GM18907 (cell line): ENCODE data around the gene PHB1.
"Not testable (repeated sequence)": the region's sequence is repeated elsewhere in the genome, so short reads cannot be mapped to it uniquely, and the experiment has no call there.

Source experiments
- ATAC-seq: cut with Tn5 transposase; IDR thresholded peaks from one replicate; pipeline ENCODE4 v1.9.1; 2021; ENCODE audit warnings: mild to moderate bottlenecking, moderate library complexity; ENCODE audit not compliant: unreplicated experiment

PHB1 gene

DNA sequence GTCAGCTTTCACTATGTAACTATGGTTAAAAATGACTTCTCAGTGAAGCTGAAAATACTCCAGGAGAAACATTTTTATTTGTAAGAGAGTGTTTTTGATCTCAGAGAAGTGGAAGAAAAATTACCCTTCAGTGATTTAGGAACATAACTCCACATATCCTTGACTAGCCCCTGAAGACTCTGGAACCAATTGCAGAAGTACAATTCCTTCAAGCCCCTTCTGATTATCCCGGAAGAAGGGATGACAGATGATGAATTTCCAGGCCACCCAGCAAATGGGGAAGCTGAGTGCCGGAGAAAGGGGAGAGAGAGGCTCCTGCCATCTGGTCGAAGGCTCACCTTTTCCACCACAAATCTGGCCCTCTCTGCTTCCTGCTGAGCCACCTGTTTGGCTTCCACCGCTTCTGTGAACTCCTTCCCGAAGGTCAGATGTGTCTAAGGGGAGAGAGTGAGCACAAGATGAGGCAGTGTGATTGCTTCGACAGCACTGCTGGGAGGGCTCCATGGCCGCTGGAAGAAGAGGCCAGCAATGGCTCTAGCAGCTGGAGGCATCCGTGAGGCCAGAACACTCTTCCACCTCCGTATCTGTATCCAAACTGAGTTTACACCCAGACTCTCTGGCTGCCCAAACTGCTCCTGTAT is 8.1 kb downstream of the PHB1 start:
- ATAC-seq = no peak

DNA sequence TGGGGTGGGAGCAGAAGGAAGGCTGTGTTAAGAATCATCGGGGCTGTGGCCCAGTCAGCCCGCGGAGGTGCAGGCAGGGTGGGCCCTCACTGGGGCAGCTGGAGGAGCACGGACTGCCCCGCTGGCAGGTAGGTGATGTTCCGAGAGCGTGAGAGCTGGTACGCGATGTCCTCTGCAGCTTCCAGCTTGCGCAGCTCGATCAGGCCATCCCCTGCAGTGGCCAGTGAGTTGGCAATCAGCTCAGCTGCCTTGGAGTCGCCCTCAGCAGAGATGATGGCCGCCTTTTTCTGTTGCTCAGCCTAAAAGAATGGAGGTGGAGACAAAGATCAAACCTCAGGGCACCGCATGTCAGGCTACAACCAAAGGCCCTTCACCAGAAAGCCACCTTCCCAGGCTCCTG is 9.8 kb downstream of the PHB1 start:
- ATAC-seq = no peak

DNA sequence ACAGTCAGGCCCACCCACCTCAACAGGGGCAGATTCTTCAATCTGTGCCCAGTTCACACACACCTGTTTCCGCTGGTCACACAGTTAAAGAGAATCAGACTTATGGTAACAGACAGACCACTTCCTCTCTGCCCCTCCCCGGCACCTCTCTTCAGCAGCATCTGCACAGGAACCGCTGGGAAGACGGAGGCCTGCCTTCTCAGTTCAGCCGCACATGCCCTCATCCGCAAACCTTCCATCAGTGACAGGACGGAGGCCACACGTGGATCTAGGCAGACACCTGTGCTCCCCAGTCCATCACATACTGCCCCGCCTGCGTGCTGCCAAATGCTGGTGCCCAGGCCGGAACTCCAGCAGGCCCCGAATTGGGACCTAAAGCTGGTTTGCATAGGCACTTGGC is 10.3 kb downstream of the PHB1 start:
- peak; percentile 56 for ATAC-seq

DNA sequence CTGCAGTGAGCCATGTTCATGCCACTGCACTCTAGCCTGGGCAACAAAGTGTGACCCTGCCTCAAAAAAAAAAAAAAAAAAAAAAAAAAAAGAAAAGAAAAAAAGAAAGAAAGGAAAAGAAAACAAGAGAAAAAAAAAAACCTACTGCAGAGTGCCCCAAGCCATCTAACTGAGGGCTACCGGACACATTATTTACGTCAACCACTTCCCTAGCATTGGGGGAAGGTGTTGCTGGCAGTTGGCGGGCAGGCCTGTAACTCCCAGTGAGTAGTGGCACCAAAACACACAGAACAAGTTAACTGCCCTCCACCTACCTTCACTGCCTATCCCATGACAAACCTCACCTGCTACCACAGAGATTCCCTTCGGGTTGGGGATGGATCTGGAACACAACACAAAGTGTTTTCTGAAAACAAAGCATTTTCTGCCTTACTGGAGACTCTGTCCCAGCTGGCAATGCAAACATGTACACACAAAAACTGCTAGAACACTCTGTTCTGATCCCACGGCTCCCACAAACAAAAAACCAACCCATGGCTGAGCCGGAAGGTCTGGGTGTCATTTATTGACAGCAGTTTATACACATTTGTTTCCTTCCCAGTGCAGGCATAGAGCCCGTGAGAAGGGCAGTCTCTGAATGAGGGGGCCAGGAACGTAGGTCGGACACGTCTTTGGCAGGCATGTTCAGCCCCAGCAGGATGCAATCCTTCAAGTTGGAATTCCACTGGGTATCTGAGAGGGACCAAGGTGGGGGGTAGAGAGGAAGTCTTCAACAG is 11.0 kb downstream of the PHB1 start:
- no peak for ATAC-seq

DNA sequence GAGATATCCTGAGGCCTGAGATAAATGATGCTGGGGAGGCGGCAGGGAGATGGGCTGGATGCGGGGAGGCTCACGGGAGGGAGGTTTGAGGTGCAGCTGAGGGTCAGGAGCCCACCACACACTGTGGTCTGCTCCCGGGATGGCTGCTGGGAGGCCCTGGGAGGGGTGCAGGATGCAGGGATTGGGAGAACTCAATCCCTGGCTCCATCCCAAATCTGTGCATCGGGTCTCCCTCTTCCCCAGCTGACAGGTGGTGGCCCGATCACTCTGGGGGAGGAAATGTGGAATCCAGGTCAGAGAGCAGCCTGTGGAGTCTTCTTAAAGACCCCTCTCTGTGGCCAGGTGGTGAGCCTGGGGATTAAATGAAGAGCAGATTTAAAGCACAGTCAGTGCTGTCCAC is 12.0 kb downstream of the PHB1 start:
- ATAC-seq = no peak

DNA sequence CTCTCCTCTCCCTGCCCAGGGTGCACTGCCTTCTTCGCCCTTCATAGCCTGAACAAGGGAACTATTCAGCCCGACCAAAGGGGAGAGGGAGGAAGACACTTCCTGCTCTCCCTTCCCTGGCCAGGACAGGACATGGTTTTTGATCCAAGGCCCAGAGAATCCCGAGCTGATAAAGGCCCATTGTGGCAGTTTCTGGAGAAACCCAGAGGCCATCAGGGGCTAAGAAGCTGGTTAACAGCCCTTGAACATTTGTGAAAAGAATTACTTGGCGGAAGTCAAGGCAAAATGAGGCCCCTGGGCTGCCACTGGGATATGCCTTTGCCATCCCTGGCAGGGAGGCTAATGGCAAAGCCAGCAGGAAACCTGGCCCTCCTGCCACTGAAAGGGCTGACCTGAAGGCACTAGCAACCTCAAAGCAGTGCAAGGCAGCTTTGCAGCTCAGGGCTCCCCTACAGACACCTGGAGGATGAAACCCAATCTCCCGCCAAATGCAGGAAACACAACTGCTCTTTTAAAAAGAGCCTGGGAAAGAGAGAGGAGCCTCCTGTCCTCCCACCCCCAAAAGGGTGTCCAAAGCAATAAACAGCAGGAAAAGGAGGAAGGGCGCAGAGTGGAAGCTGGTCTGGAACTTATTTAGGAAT is 12.6 kb downstream of the PHB1 start:
- no peak for ATAC-seq

DNA sequence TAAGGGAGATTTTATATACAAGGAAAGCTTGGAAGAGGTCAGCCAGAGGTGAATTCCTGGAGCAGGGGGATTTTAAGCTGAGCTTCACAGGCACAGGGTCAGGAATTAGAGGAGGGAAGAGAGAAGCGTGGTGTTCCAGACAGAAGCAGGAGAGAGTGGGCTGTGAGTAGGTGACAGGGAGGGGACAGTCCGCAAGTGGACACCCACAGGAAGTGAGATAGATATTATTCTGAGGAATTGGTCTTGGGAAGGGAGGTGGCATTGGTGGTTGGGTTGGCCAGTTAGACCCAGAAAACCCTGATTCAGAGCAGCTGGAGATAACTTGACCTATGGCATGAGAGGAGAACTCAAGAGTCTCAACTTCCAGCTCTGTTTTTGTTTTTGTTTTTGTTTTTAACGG is 14.7 kb downstream of the PHB1 start:
- no peak for ATAC-seq

DNA sequence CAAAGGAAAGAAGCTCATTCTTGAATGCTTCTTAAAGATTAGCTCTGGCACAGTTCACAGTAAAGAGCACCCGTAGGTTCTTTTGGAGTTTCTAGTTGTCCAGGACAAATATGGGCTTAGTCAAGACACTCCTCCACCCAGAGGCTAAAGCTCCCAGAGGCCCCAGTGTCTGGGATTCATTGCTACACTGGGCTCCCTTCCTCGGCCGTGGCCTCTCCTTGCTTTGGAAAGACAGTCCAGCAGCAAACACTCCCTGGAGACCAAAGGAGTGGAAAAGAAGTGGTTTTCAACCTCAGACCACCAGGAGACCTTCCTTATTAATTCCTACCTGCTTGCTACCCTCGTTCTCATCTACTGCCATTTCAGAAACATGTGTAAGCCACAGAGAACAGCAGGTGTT is 17.1 kb downstream of the PHB1 start:
- ATAC-seq = no peak

DNA sequence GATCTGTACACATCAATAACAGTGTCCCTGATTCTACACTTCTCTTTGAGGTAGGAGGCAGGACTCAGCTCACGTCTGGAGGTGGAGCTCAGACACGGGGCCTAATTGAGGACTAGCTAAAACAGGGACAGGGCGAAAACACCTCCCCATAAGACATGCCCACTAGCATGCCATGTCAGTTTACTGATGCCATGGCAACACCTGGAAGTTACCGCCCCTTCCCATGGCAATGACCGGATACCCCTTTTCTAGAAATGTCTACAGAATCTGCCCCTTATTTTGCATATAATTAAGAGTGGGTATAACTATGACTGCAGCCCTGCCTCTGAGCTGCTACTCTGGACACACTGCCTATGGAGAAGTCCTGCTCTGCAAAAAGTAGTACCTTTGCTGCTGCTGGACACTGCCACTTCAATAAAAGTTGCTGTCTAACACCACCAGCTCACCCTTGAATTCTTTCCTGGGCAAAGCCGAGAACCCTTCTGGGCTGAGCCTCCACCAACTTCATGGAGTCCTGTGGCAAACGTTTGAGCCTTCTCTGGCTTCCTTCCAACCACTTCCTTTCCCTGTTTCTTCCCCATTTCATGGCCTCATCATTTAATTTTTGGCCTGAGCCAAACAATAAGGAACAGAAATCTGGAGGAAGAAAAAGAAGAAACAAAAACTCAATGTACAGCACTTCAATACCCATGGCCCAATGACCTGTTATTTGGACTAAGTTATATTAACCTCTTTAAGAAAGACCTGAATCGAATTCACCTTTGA is 21.0 kb downstream of the PHB1 start:
- no peak for ATAC-seq

DNA sequence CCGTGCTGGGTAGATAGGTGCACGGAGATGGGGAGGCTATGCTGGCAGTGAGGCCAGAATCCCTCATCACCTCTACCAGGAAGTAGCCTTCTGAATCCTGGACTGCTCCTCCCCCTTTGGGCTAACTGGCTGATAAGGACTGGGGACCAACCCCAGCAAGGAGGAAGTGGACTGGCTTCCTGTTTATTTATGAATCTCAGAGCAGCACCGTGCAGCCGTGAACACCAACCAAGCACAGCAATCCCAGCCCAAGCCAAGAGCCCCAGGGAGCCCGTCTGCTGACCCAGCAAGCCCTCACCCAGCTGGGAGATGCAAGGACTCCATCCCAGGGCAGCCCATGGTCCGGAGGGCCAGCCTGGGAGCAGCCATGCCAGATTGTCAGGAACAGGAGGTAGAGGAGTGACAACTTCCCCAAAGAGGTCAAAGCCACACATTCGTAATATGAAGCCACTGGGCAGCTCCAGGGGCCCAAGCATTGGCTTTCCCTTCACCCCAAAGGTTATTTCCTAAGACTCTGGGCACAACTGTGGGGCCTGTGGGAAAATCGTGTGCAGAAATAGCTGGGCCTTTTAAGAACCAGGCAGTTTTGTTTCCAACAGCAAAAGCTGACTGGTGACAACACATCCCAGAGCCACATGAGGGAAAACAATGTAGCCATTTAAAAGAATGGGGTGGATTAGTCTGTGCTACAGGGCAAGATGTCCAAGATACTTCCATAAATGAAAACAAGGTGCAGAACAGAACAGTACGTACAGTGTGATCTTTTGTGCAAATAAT is 23.9 kb downstream of the PHB1 start:
- no peak for ATAC-seq

DNA sequence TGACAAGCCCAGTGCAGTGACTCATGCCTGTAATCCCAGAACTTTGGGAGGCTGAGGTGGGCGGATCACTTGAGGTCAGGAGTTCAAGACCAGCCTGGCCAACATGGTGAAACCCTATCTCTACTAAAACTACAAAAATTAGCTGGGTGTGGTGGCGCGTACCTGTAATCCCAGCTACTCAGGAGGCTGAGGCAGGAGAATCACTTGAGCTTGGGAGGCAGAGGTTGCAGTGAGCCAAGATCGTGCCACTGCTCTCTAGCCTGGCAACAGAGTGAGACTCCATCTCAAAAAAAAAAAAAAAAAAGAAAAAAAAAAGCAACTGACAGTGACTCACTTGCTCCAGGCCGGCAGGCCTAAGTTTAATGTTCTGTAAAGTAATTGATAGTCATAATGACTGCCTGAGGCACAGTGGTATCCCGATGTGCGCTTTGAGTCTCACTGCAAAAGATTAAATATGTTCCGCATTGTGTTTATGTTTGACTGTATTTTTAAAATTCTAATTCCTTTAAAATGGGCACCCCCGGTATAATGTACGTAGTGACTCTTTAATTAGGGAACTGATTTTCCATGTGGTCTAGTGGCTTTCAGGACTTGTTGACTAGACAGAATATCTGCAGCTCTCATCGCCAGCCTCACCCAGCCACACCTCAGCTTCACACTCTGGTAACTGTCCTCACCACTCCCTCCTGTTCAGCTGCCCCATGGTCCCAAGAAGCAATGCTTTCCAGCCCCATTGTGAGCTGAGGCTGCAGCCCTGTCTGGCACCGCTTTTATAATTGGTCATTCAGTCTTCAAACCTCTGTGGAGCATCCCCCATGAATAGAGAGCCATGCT is 25.0 kb downstream of the PHB1 start:
- not testable (repeated sequence) for ATAC-seq

DNA sequence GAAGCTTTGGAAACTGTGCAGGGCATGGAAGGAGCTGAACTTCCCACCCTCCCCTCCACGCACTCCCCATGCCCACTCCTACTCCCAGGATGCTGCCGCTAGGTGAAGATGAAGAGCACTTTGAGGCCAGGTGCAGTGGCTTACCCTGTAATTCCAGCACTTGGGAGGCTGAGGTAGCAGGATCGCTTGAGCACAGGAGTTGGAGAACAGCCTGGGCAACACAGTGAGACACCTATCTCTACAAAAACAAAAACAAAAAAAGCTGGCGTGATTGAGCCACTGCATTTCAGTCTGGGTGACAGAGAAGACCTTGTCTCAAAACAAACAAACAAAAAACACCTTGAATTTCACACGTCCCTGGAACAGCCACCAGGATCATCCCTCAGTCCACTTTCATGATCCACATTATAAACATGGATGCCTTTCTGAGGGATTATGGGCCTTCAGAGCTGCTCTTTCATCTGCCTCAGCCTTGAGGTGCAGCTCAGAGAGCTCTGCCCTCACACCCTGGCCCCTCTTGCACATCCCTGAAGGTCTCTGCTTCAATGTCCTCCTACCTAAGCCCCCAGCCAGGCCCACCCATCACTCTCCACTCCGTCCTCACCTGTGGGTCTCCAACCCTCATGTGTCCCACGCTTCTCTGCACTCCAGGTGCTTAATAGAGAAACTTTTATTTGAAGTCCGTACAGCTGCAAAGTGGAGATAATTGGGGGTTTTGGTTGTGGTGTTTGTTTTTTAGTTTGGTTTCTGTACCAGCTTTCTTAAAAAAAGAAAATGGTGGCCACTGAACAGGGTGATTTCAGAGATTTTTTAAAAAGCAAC is 25.8 kb downstream of the PHB1 start:
- no peak for ATAC-seq

DNA sequence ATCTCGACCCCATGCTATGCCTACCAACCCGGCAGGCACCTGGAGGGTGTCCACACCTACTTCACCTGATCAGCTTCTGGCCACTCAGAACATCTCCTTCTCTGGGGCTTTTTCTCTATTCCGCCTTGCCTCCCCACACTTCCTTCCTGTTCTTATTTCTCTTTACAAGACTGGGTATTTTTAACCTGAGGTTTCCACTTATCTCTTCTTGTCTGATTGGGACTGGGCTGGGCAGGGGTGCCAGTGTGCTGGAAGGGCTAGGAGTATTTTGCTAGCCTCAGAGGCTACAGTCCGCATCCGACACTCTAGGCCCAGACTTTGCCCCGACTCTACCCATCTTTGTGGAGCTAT is 26.4 kb downstream of the PHB1 start:
- ATAC-seq = peak; percentile 42

DNA sequence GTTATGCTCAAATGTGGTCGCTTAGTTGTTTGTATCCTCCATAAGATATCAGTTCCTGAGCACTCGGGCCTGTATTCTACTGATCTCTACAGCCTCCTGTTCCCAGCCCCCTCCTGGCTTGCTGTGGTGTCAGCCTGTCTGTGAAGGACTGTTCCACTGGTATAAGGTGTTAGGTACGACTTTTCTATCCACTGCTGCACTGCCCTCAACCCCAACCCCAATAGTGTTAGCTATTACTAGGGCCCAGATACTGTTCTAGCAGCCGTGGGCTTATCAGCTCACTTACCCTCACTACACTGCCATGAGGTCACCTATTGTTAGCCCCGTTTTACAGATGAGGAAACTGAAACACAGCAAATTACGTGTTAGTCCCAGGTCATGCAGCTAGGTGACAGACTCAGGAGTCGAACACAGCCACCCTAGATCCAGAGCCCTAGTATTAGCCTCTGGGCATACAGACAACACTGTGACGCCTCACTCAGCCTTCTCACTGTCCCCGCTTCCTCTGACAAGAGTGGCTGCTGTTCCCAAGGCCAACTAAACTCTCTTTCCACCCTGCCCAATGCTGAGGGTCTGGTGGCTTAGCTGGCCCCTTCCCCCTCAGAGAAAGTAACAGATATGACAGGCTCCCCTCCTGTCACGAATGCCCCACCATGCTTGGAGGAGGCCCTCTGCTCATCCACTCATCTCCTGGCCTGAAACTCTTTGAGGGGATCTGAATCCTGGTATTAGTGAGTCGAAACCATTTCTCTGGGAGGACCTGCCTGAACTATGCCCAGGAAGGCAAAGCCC is 27.0 kb downstream of the PHB1 start:
- no peak for ATAC-seq

DNA sequence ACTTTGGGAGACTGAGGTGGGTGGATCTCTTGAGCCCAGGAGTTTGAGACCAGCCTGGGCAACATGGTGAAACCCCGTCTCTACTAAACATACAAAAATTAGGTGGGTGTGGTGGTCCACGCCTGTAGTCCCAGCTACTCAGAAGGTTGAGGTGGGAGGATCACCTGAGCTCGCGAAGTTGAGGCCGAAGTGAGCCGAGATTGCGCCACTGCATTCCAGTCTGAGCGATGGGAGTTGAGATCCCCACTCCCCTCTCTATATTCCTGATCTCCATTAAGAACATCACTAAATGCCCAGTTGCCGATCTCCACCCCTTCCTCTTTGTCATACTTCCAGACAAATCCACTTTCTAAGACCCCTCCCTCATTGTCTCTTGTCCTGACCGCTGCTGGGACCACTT is 28.3 kb downstream of the PHB1 start:
- ATAC-seq = no peak

DNA sequence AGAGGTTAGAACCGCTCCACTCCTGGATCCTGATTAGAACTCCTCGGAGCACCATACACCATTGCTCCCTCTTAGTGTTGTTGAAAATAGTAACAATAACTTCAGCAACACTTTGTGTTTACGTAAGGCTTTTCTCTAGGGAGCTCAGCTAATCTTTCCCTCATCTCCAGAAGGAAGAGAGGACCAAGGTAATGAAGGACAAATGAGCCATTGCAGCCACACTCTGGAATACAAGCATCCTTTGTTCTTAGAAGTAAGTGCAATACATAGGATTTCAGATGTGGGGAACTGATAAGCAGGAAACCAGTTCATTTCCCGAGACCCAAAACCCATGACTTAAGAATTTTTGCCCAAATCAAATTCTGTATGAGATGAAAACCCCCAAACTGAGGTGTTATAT is 29.7 kb downstream of the PHB1 start:
- ATAC-seq = no peak

DNA sequence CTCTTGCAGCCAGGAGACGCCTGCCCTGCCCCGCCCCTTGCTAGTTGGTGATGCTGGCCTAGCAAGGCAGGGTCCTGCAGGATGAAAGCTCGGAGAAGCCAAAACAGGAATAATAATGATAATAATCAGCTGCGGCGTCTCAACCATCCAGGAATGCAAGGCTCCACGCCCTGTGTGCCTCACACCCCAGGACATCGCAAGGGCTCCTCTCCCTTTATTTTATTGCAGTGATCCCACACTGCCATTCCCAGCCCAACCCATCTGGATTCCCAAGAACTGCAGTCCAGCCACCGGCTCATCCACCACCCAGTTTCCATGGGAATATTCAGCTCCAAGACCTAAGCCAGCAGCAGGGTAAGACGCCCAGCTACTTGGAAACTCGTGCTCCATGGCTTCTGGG is 31.6 kb downstream of the PHB1 start:
- no peak for ATAC-seq

DNA sequence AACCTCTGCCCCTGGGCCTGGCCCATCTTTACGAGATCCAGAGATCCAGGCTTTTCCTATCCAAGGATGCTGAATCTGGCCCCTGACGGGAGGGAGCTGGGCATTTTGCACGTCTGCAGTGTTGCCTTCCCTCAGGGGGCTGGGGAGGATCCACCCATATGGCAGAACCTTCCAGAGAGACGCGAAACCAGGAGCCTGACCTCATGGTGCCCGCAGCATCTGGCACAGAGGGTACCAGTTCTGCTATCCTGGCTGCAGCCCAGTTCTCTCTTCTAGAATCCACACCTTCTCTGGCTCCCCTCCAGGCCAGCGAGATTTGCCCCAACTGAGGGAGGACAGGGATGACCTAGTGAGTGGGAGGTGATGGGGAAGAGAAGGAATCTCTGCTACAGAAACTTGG is 32.1 kb downstream of the PHB1 start:
- ATAC-seq = no peak
